CD4-positive, alpha-beta T cell (primary cell): ENCODE measurements around the gene ELOB. TPM values are rescaled to one million over a fixed set of nuclear protein-coding genes. Genes with fewer than 3 reads are reported as not detected.

Experiments
- ATAC-seq: fragments of 200-7000 bp; cut with Tn5 transposase; one replicate; pipeline ENCODE4 v1.10.0; 2022; ENCODE audit warnings: mild to moderate bottlenecking; ENCODE audit not compliant: poor library complexity
- CTCF ChIA-PET: fragments of 350-600 bp; sonication (Branson Sonifier 250); formaldehyde crosslinking; loops from one replicate; lab custom pipeline; 2021; ENCODE audit warnings: antibody characterized with exemption, inconsistent platforms; lab: Charles Lee
- POLR2A ChIA-PET: fragments of 350-600 bp; sonication (Branson Sonifier 250); formaldehyde crosslinking; loops from one replicate; lab custom pipeline; 2021; ENCODE audit warnings: antibody characterized with exemption, inconsistent platforms; lab: Charles Lee
- DNase-seq, 14 experiments: peaks; one replicate each; pipeline ENCODE4 v3.0.0-alpha.2; 2013 to 2020; ENCODE audit warnings: mixed read lengths in 2 of 14
- H3K27ac ChIP-seq, 2 donors: one replicate each; pipeline versions ENCODE4 v1.5.1 to v1.7.0; 2013; ENCODE audit warnings: low read length in 2 of 2, low read depth in 1 of 2, mild to moderate bottlenecking in 1 of 2
- H3K27me3 ChIP-seq, 2 experiments: 1 replicate in 1 of 2; 2 replicates in 1 of 2; pipeline versions ENCODE4 v1.6.1 to v1.7.0; 2013; ENCODE audit warnings: low read length in 2 of 2, control low read depth in 1 of 2, mild to moderate bottlenecking in 1 of 2, moderate library complexity in 1 of 2; ENCODE audit not compliant: insufficient read depth in 2 of 2, control insufficient read depth in 1 of 2
- H3K36me3 ChIP-seq: one replicate; pipeline ENCODE4 v1.6.1; 2013; ENCODE audit warnings: low read length, control low read depth; ENCODE audit not compliant: insufficient read depth
- H3K4me1 ChIP-seq: one replicate; pipeline ENCODE4 v1.6.1; 2013; ENCODE audit warnings: low read length, control low read depth; ENCODE audit not compliant: insufficient read depth
- H3K4me3 ChIP-seq: one replicate; pipeline ENCODE4 v1.5.1; 2013; ENCODE audit warnings: mild to moderate bottlenecking, low read length, moderate library complexity
- H3K9me3 ChIP-seq, 2 experiments: 1 replicate in 1 of 2; 2 replicates in 1 of 2; pipeline versions ENCODE4 v1.6.1 to v1.7.0; 2013; ENCODE audit warnings: low read length in 2 of 2, mild to moderate bottlenecking in 2 of 2, control low read depth in 1 of 2, moderate library complexity in 1 of 2; ENCODE audit not compliant: control insufficient read depth in 1 of 2, insufficient read depth in 1 of 2
- H3K27ac Mint-ChIP-seq: one replicate; pipeline ENCODE4 v1.8.0; 2020; ENCODE audit warnings: mixed read lengths
- H3K27me3 Mint-ChIP-seq: one replicate; pipeline ENCODE4 v1.8.0; 2021; ENCODE audit warnings: mixed read lengths
- H3K36me3 Mint-ChIP-seq: one replicate; pipeline ENCODE4 v1.8.0; 2021; ENCODE audit warnings: low read depth, mixed read lengths
- H3K4me1 Mint-ChIP-seq: one replicate; pipeline ENCODE4 v1.8.0; 2021; ENCODE audit warnings: low read depth, mixed read lengths
- H3K4me3 Mint-ChIP-seq: one replicate; pipeline ENCODE4 v1.8.0; 2020; ENCODE audit warnings: mild to moderate bottlenecking, mixed read lengths
- H3K9me3 Mint-ChIP-seq: one replicate; pipeline ENCODE4 v1.8.0; 2020; ENCODE audit warnings: mixed read lengths
- CTCF ChIP-seq: fragments of 200-600 bp; IDR thresholded peaks from one replicate; pipeline ENCODE4 v1.8.0; 2022; ENCODE audit warnings: antibody characterized with exemption, mild to moderate bottlenecking
- intact Hi-C, 2 experiments: fragments of 100-400 bp; cut with DNase I in 1 of 2; cut with micrococcal nuclease in 1 of 2; formaldehyde crosslinking; loops; one replicate each; pipeline versions ENCODE4 v1.15.1 to v1.9.0; 2023 to 2025; cut with DNase I, micrococcal nuclease
- total RNA-seq, 174 experiments: library from RNA in 2 of 174; stranded (reverse) in 2 of 174; gene quantifications; one replicate each; pipeline ENCODE4 v1.2.3 and lab custom pipeline; 2021 to 2026

ELOB gene
- total RNA-seq, 2 experiments from 2014 or later = 102 to 103 TPM

GRCh38 chr16:2749476-2749875, 27.6 kb downstream of the ELOB start:
- DNase-seq (peak in 1 of 14 experiments; percentile 20), ATAC-seq (no peak)
- POLR2A ChIA-PET = no interaction called here
- H3K4me3 Mint-ChIP-seq = peak overlapping the region; percentile 51
- H3K27me3 Mint-ChIP-seq = no peaks in the 10 kb centered on the region
- CTCF ChIA-PET = no interaction called here
- H3K27ac Mint-ChIP-seq = no peak overlapping the region
- H3K4me3 ChIP-seq = no peak overlapping the region
- intact Hi-C loops = no loop called here
- no peaks in the 10 kb centered on the region for H3K36me3 ChIP-seq
- no peaks in the 10 kb centered on the region for H3K27me3 ChIP-seq
- no peak overlapping the region for H3K27ac ChIP-seq
- peaks cover 0 to 12% of the 10 kb centered on the region in 2 experiments for H3K9me3 ChIP-seq
- peaks cover 31% of the 10 kb centered on the region for H3K4me1 Mint-ChIP-seq
- peaks cover 32% of the 10 kb centered on the region for H3K4me1 ChIP-seq
- H3K36me3 Mint-ChIP-seq = peaks cover 20% of the 10 kb centered on the region
- peaks cover 2% of the 10 kb centered on the region for H3K9me3 Mint-ChIP-seq
- TF ChIP-seq CTCF = no peak

- Mint-ChIP-seq H3K36me3 (peaks cover 14% of the 10 kb centered on the region), H3K27ac (no peak overlapping the region), H3K4me1 (peaks cover 25% of the 10 kb centered on the region), H3K4me3 (no peak overlapping the region), H3K27me3 (no peaks in the 10 kb centered on the region), H3K9me3 (peaks cover 2% of the 10 kb centered on the region)
- Histone ChIP-seq H3K4me3 (no peak overlapping the region), H3K27me3 (no peaks in the 10 kb centered on the region), H3K27ac (no peak overlapping the region), H3K4me1 (peaks cover 27% of the 10 kb centered on the region), H3K36me3 (no peaks in the 10 kb centered on the region), H3K9me3 (peaks cover 0 to 12% of the 10 kb centered on the region in 2 experiments)
- no peak for TF ChIP-seq CTCF
- intact Hi-C loops = no loop called here
- ChIA-PET CTCF (no interaction called here), POLR2A (no interaction called here)
- peak in 1 of 14 experiments; percentile 14 for DNase-seq
- ATAC-seq = no peak
These were observed 28.2 kb downstream of the ELOB start for GRCh38 chr16:2748757-2749455.

GRCh38 chr16:2745961-2746360, 31.1 kb downstream of the ELOB start:
- Histone ChIP-seq H3K4me1 (peaks cover 5% of the 10 kb centered on the region), H3K36me3 (no peaks in the 10 kb centered on the region), H3K4me3 (no peak overlapping the region), H3K9me3 (peaks cover 0 to under 1% of the 10 kb centered on the region in 2 experiments), H3K27ac (no peak overlapping the region), H3K27me3 (no peaks in the 10 kb centered on the region)
- ChIA-PET CTCF (no interaction called here), POLR2A (no interaction called here)
- no peak for TF ChIP-seq CTCF
- intact Hi-C loops = no loop called here
- no peaks in the 10 kb centered on the region for H3K9me3 Mint-ChIP-seq
- ATAC-seq (no peak), DNase-seq (no peak)
- no peaks in the 10 kb centered on the region for H3K27me3 Mint-ChIP-seq
- H3K36me3 Mint-ChIP-seq = no peaks in the 10 kb centered on the region
- peaks cover 3% of the 10 kb centered on the region for H3K4me1 Mint-ChIP-seq
- no peak overlapping the region for H3K27ac Mint-ChIP-seq
- H3K4me3 Mint-ChIP-seq = no peak overlapping the region
